MM.1S (cell line): ENCODE results near the gene CELF2.

Source experiments
- DNase-seq: peaks from one replicate; pipeline ENCODE4 v3.0.0-alpha.2; 2015
- H2AFZ ChIP-seq: fragments of 300-600 bp; sonication (generic); 2 replicates; pipeline ENCODE4 v1.6.0; 2016; ENCODE audit warnings: antibody characterized with exemption, low read length
- H3F3A ChIP-seq: fragments of 300-600 bp; sonication (generic); 2 replicates; pipeline ENCODE4 v1.6.1; 2016; ENCODE audit warnings: mild to moderate bottlenecking, antibody characterized with exemption, low read length, moderate library complexity, mixed read lengths; ENCODE audit not compliant: insufficient read depth
- H3K27ac ChIP-seq: fragments of 300-600 bp; sonication (generic); 2 replicates; pipeline ENCODE4 v1.5.1; 2016; ENCODE audit warnings: mild to moderate bottlenecking, low read length
- H3K27me3 ChIP-seq: fragments of 300-600 bp; sonication (generic); replicated peaks from 2 replicates; pipeline ENCODE4 v1.6.0; 2016; ENCODE audit warnings: low read length; ENCODE audit not compliant: insufficient read depth
- H3K36me3 ChIP-seq: fragments of 300-600 bp; sonication (generic); replicated peaks from 2 replicates; pipeline ENCODE4 v1.6.1; 2016; ENCODE audit warnings: mild to moderate bottlenecking, low read length, mixed read lengths; ENCODE audit not compliant: insufficient read depth
- H3K4me1 ChIP-seq: fragments of 300-600 bp; sonication (generic); 2 replicates; pipeline ENCODE4 v1.6.1; 2016; ENCODE audit warnings: low read length, mixed read lengths
- H3K4me2 ChIP-seq: fragments of 300-600 bp; sonication (generic); 2 replicates; pipeline ENCODE4 v1.6.0; 2016; ENCODE audit warnings: low read depth, low read length
- H3K4me3 ChIP-seq: fragments of 300-600 bp; sonication (generic); 2 replicates; pipeline ENCODE4 v1.5.1; 2016; ENCODE audit warnings: low read length, mixed read lengths
- H3K79me2 ChIP-seq: fragments of 300-600 bp; sonication (generic); 2 replicates; pipeline ENCODE4 v1.6.1; 2016; ENCODE audit warnings: mixed run types, low read length, mixed read lengths
- H3K9ac ChIP-seq: fragments of 300-600 bp; sonication (generic); 2 replicates; pipeline ENCODE4 v1.6.1; 2016; ENCODE audit warnings: low read length, mixed read lengths
- H3K9me2 ChIP-seq: fragments of 300-600 bp; sonication (generic); replicated peaks from 2 replicates; pipeline ENCODE4 v1.6.1; 2016; ENCODE audit warnings: mild to moderate bottlenecking, low read length, mixed read lengths; ENCODE audit not compliant: insufficient read depth
- H3K9me3 ChIP-seq: fragments of 300-600 bp; sonication (generic); replicated peaks from 2 replicates; pipeline ENCODE4 v1.6.1; 2016; ENCODE audit warnings: mild to moderate bottlenecking, low read length, mixed read lengths; ENCODE audit not compliant: insufficient read depth
- H4K20me1 ChIP-seq: fragments of 300-600 bp; sonication (generic); 2 replicates; pipeline ENCODE4 v1.6.1; 2016; ENCODE audit warnings: mild to moderate bottlenecking, low read length, moderate library complexity, mixed read lengths; ENCODE audit not compliant: insufficient read depth
- CTCF ChIP-seq: fragments of 300-600 bp; sonication (generic); IDR thresholded peaks from 2 replicates; pipeline ENCODE4 v1.5.1; 2016; ENCODE audit warnings: antibody characterized with exemption, low read length, mixed read lengths
- EZH2 ChIP-seq: fragments of 300-600 bp; sonication (generic); optimal IDR thresholded peaks from 2 replicates; pipeline ENCODE3; 2017; ENCODE audit warnings: low read depth, mild to moderate bottlenecking, antibody characterized with exemption, low read length, mixed read lengths
- EZH2phosphoT487 ChIP-seq: fragments of 300-600 bp; sonication (generic); IDR thresholded peaks from 2 replicates; pipeline ENCODE4 v1.6.1; 2018; ENCODE audit warnings: antibody characterized with exemption, low read length

Gene CELF2

GRCh38 chr10:11186374-11186773, 168.7 kb downstream of the CELF2 start:
- Histone ChIP-seq H2AFZ (no peak overlapping the region), H3K79me2 (peaks cover 100% of the 10 kb centered on the region), H3K4me2 (peak overlapping the region; percentile 29; the same call in 1 of the 2 replicates), H3K4me3 (no peak overlapping the region), H3K4me1 (peaks cover 73% of the 10 kb centered on the region), H3K9me2 (no peaks in the 10 kb centered on the region), H3K27ac (no peak overlapping the region), H3K27me3 (no peaks in the 10 kb centered on the region), H3K9ac (no peak overlapping the region), H3F3A (peaks cover 19% of the 10 kb centered on the region), H4K20me1 (peaks cover 31% of the 10 kb centered on the region), H3K36me3 (peaks cover 54% of the 10 kb centered on the region), H3K9me3 (no peaks in the 10 kb centered on the region)
- no peak for DNase-seq
- TF ChIP-seq EZH2phosphoT487 (no peak), CTCF (no peak), EZH2 (no peak)

GRCh38 chr10:11189582-11190376, 172.1 kb downstream of the CELF2 start:
- H3K9ac ChIP-seq, result no peak overlapping the region
- peaks cover 78% of the 10 kb centered on the region for H3K4me1 ChIP-seq
- H3K27ac ChIP-seq, result no peak overlapping the region; the same call in 1 of the 2 replicates
- H3K36me3 ChIP-seq, result peaks cover 40% of the 10 kb centered on the region
- H4K20me1 ChIP-seq, result peaks cover 57% of the 10 kb centered on the region
- no peak overlapping the region for H2AFZ ChIP-seq
- H3K4me2 ChIP-seq, result peak overlapping the region; percentile 24; the same call in 1 of the 2 replicates
- H3F3A ChIP-seq, result peaks cover 31% of the 10 kb centered on the region
- no peaks in the 10 kb centered on the region for H3K9me3 ChIP-seq
- H3K79me2 ChIP-seq, result peaks cover 100% of the 10 kb centered on the region
- no peak for DNase-seq
- no peaks in the 10 kb centered on the region for H3K9me2 ChIP-seq
- no peak for TF ChIP-seq EZH2phosphoT487
- H3K27me3 ChIP-seq, result no peaks in the 10 kb centered on the region
- no peak overlapping the region for H3K4me3 ChIP-seq

DNA sequence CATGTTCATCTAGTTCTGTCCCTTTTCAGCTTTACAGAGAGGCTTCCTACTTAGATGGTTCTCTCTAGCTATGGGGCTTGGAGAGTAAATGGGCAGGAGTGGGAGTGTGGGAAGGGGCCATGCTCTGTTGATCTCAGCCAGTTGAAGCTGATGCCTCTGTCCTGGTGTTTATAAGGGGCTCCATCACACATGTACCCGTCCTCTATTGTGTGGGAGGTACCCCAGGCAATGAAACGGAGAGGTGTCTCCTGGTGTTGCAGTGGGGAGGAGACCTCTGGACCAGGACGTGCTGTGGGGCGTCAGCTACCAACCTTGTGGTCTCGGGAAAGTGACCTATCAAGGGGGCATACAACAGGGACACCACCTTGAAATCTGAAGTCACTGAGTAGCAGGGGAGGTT, 173.5 kb downstream of the CELF2 start:
- no peaks in the 10 kb centered on the region for H3K27me3 ChIP-seq
- H3F3A ChIP-seq, result peaks cover 39% of the 10 kb centered on the region
- no peak for DNase-seq
- no peaks in the 10 kb centered on the region for H3K9me2 ChIP-seq
- H3K36me3 ChIP-seq, result peaks cover 41% of the 10 kb centered on the region
- peak overlapping the region; percentile 15; the same call in 1 of the 2 replicates for H3K4me2 ChIP-seq
- H3K27ac ChIP-seq, result peak overlapping the region; percentile 26; the same call in 1 of the 2 replicates
- H2AFZ ChIP-seq, result no peak overlapping the region
- H3K9me3 ChIP-seq, result no peaks in the 10 kb centered on the region
- peaks cover 100% of the 10 kb centered on the region for H3K79me2 ChIP-seq
- peaks cover 86% of the 10 kb centered on the region for H3K4me1 ChIP-seq
- H3K9ac ChIP-seq, result no peak overlapping the region
- TF ChIP-seq CTCF (no peak), EZH2 (no peak), EZH2phosphoT487 (no peak)
- H4K20me1 ChIP-seq, result peaks cover 68% of the 10 kb centered on the region
- H3K4me3 ChIP-seq, result no peak overlapping the region

DNA sequence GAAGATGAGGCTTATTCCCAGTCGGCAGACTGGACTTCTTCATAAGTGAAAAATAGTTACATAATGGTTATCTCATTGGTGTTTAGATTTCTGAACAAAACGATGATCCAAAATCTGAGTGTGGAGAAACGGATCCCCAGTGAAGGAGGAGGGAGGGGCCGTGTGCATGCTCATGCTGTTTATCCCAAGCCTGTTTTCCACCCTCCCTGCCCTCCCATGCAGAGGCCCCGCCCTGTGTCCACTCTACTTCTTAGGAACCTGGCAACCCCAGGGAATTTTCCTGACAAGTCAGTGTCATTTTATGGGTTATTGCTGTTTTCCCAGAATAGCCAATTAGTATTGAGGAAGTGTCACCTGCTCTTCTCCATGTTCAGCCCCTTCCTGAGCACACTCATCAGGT, 174.0 kb downstream of the CELF2 start:
- no peak overlapping the region for H3K4me3 ChIP-seq
- TF ChIP-seq EZH2 (no peak), EZH2phosphoT487 (no peak), CTCF (no peak)
- H3K27me3 ChIP-seq, result no peaks in the 10 kb centered on the region
- no peak for DNase-seq
- no peak overlapping the region for H3K9ac ChIP-seq
- H3K27ac ChIP-seq, result peak overlapping the region; percentile 48; the same call in 1 of the 2 replicates
- H3K36me3 ChIP-seq, result peaks cover 43% of the 10 kb centered on the region
- peaks cover 100% of the 10 kb centered on the region for H3K79me2 ChIP-seq
- H2AFZ ChIP-seq, result no peak overlapping the region
- H3K4me1 ChIP-seq, result peaks cover 86% of the 10 kb centered on the region
- no peaks in the 10 kb centered on the region for H3K9me3 ChIP-seq
- H3F3A ChIP-seq, result peaks cover 42% of the 10 kb centered on the region
- no peaks in the 10 kb centered on the region for H3K9me2 ChIP-seq
- H4K20me1 ChIP-seq, result peaks cover 68% of the 10 kb centered on the region
- peak overlapping the region; percentile 18; the same call in 1 of the 2 replicates for H3K4me2 ChIP-seq
